Fibroblast of villous mesenchyme (primary cell): ENCODE measurements around the gene PDE4C. TPM values are rescaled to one million over a fixed set of nuclear protein-coding genes. Genes with fewer than 3 reads are reported as not detected.

Experiments
- DNase-seq: peaks from one replicate; pipeline ENCODE4 v3.0.0-alpha.2; 2010; ENCODE audit warnings: low read depth
- H3K4me3 ChIP-seq: 2 replicates; pipeline ENCODE4 v1.5.1; 2011; ENCODE audit warnings: low read depth, mild to moderate bottlenecking, low read length
- CTCF ChIP-seq: IDR thresholded peaks from 2 replicates; pipeline ENCODE4 v1.5.1; 2012; ENCODE audit warnings: low read depth, mild to moderate bottlenecking, low read length; ENCODE audit not compliant: insufficient read depth
- total RNA-seq: library from RNA; depleted of rRNA; stranded (reverse); fragments of >200 nt; gene quantifications from 2 replicates; pipeline ENCODE4 v1.2.3, GENCODE V29; 2012

The PDE4C gene
- total RNA-seq, 1 donor = under 0.01 TPM

GRCh38 chr19:18203863-18204393, 22.3 kb downstream of the PDE4C start, which contains the start of gene RAB3A:
TSS of gene RAB3A (minus strand) at chr19:18204042. CDS start at chr19:18202740, 1,302 bp downstream.
- peak; percentile 100 for DNase-seq
- TF ChIP-seq CTCF = no peak
- peak within 1 kb of the TSS; percentile 86 for H3K4me3 ChIP-seq

GRCh38 chr19:18203408-18203862, 22.8 kb downstream of the PDE4C start:
- DNase-seq = no peak
- TF ChIP-seq CTCF = no peak
- peak overlapping the region; percentile 70 for H3K4me3 ChIP-seq

- TF ChIP-seq CTCF = peak; percentile 38
- DNase-seq = no peak
Observed at GRCh38 chr19:18202778-18203407, 23.3 kb downstream of the PDE4C start.

GRCh38 chr19:18202397-18202777, 23.9 kb downstream of the PDE4C start:
- TF ChIP-seq CTCF = no peak
- H3K4me3 ChIP-seq = no peak overlapping the region
- DNase-seq = no peak

More at GRCh38 chr19:18202778-18203407, 23.3 kb downstream of the PDE4C start:
- H3K4me3 ChIP-seq = peak overlapping the region; percentile 70

- no peak for DNase-seq
- no peak overlapping the region for H3K4me3 ChIP-seq
- no peak for TF ChIP-seq CTCF
Observed at GRCh38 chr19:18198374-18198773, 27.9 kb downstream of the PDE4C start.

- DNase-seq = no peak
- no peak for TF ChIP-seq CTCF
Observed at GRCh38 chr19:18197941-18198340, 28.3 kb downstream of the PDE4C start.

More at GRCh38 chr19:18197941-18198340, 28.3 kb downstream of the PDE4C start:
- no peak overlapping the region for H3K4me3 ChIP-seq
